MG63 (cell line): Measurements from ENCODE around the gene GGT7. TPM values are rescaled to one million over a fixed set of nuclear protein-coding genes. Genes with fewer than 3 reads are reported as not detected.

ENCODE experiments used
- total RNA-seq: library from RNA; depleted of rRNA; stranded (reverse); fragments of >200 nt; shearing (Covaris generic); gene quantifications from 2 replicates; pipeline ENCODE4 v1.2.3, GENCODE V29; 2014; ENCODE audit warnings: low replicate concordance; rRNA removed

Gene GGT7
- total RNA-seq, 1 experiment from 2014 or later = 3.4 TPM

Other genes with a start within 250 kb of the GGT7 start
- 19.4 and 28.2 TPM in 2 replicates for gene PIGU, start 195.8 kb downstream of the GGT7 start, total RNA-seq
- 0.20 TPM in 1 of 2 replicates, not detected in the other for gene TP53INP2, start 168.5 kb downstream of the GGT7 start, total RNA-seq
- 2.1 and 2.4 TPM in 2 replicates for gene NCOA6, start 47.2 kb downstream of the GGT7 start, total RNA-seq
- 24.8 and 31.8 TPM in 2 replicates for gene ACSS2, start 3.8 kb upstream of the GGT7 start, total RNA-seq
- 94.2 and 107 TPM in 2 replicates for gene GSS, start 83.0 kb upstream of the GGT7 start, total RNA-seq
- gene MYH7B, start 83.0 kb upstream of the GGT7 start, total RNA-seq = not detected in 2 replicates
- 65.8 and 97.7 TPM in 2 replicates for gene TRPC4AP, start 220.0 kb upstream of the GGT7 start, total RNA-seq